Vagina (tissue), 2 donors: ENCODE measurements around the gene MCM3. TPM values are rescaled to one million over a fixed set of nuclear protein-coding genes. Genes with fewer than 3 reads are reported as not detected.

ENCODE experiments used
- DNase-seq, 2 donors: peaks; one replicate each; pipeline ENCODE4 v3.0.0-alpha.2; 2017; ENCODE audit errors: extremely low spot score in 2 of 2
- H3K27ac ChIP-seq: fragments of 200-600 bp; sonication (generic); one replicate; pipeline ENCODE4 v1.5.1; 2019
- H3K27me3 ChIP-seq: fragments of 200-600 bp; sonication (generic); one replicate; pipeline ENCODE4 v1.5.1; 2019
- H3K36me3 ChIP-seq, 2 donors: fragments of 200-600 bp; sonication (generic); one replicate each; pipeline ENCODE4 v1.5.1; 2017 to 2019
- H3K4me1 ChIP-seq: fragments of 200-600 bp; sonication (generic); one replicate; pipeline ENCODE4 v1.5.1; 2019
- H3K4me3 ChIP-seq, 2 donors: fragments of 200-600 bp; sonication (generic); 1 replicate in 1 of 2; 2 replicates in 1 of 2; pipeline ENCODE4 v1.5.1; 2016 to 2019
- H3K9me3 ChIP-seq: fragments of 200-600 bp; sonication (generic); one replicate; pipeline ENCODE4 v1.5.1; 2019
- POLR2A ChIP-seq, 2 donors: fragments of 450-650 bp; IDR thresholded peaks; one replicate each; pipeline ENCODE4 v1.6.1; 2017; ENCODE audit warnings: antibody characterized with exemption in 2 of 2, mild to moderate bottlenecking in 2 of 2, moderate library complexity in 2 of 2
- POLR2AphosphoS5 ChIP-seq, 2 donors: sonication (generic); formaldehyde crosslinking; IDR thresholded peaks; one replicate each; pipeline ENCODE4 v1.9.0; 2017; ENCODE audit warnings: antibody characterized with exemption in 2 of 2, mild to moderate bottlenecking in 2 of 2, low read depth in 1 of 2; ENCODE audit not compliant: insufficient read depth in 1 of 2
- intact Hi-C: fragments of 100-400 bp; cut with DNase I; formaldehyde crosslinking; loops from one replicate; pipeline ENCODE4 v1.15.1; 2023
- total RNA-seq: library from RNA; depleted of rRNA; stranded (reverse); fragments of >200 nt; gene quantifications from one replicate; pipeline ENCODE4 v1.2.3, GENCODE V29; 2016
- TF ChIP-seq, protein P1 (sequence below), 3 experiments: fragments of 450-650 bp in 2 of 3; fragments of 200-600 bp in 1 of 3; sonication (generic) in 1 of 3; IDR thresholded peaks; one replicate each; pipeline ENCODE4 v1.5.1; 2017 to 2019; ENCODE audit warnings: antibody characterized with exemption in 3 of 3, mild to moderate bottlenecking in 2 of 3, moderate library complexity in 2 of 3

MCM3 gene
- total RNA-seq, 1 donor from 2014 or later: 36.3 TPM

DNA sequence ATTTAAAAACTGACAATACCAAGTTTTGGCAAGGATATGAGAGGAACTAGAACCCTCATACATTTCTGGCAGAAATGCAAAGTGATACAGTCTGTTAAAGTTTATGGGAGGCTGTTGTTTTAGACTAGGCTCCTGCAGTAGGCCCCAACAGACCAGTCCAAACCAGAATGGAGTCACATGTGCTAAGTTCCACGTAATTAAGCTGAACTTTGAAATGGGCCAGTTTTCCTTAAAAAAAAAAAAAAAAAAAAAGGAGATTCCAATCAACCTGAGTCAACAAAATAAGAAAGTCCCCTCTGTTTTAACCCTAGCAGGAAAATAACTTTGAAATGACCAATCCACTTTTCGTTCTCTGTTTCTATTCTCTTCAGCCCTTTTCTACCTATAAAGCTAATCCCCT, 66.8 kb downstream of the MCM3 start:
- H3K9me3 ChIP-seq: no peaks in the 10 kb centered on the region
- no peaks in the 10 kb centered on the region for H3K4me1 ChIP-seq
- intact Hi-C loops: no loop called here
- H3K27me3 ChIP-seq: no peaks in the 10 kb centered on the region
- H3K4me3 ChIP-seq: no peak overlapping the region
- no peak overlapping the region for H3K27ac ChIP-seq
- no peak for TF ChIP-seq POLR2A (IDR thresholded peaks at IDR 0.05)
- TF ChIP-seq POLR2AphosphoS5 (IDR thresholded peaks at IDR 0.05; ENCODE audit: insufficient read depth in 1 of 2, low read depth in 1 of 2): no peak
- TF ChIP-seq, protein P1, sequence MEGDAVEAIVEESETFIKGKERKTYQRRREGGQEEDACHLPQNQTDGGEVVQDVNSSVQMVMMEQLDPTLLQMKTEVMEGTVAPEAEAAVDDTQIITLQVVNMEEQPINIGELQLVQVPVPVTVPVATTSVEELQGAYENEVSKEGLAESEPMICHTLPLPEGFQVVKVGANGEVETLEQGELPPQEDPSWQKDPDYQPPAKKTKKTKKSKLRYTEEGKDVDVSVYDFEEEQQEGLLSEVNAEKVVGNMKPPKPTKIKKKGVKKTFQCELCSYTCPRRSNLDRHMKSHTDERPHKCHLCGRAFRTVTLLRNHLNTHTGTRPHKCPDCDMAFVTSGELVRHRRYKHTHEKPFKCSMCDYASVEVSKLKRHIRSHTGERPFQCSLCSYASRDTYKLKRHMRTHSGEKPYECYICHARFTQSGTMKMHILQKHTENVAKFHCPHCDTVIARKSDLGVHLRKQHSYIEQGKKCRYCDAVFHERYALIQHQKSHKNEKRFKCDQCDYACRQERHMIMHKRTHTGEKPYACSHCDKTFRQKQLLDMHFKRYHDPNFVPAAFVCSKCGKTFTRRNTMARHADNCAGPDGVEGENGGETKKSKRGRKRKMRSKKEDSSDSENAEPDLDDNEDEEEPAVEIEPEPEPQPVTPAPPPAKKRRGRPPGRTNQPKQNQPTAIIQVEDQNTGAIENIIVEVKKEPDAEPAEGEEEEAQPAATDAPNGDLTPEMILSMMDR (IDR thresholded peaks at IDR 0.05): no peak
- no peak for DNase-seq
- H3K36me3 ChIP-seq: no peaks in the 10 kb centered on the region

- H3K27ac ChIP-seq: no peak overlapping the region
- no peak overlapping the region for H3K4me3 ChIP-seq
- no peaks in the 10 kb centered on the region for H3K4me1 ChIP-seq
- no peak for DNase-seq
- intact Hi-C loops: no loop called here
- no peaks in the 10 kb centered on the region for H3K9me3 ChIP-seq
- no peaks in the 10 kb centered on the region for H3K27me3 ChIP-seq
- H3K36me3 ChIP-seq: no peaks in the 10 kb centered on the region
- no peak for TF ChIP-seq POLR2A (IDR thresholded peaks at IDR 0.05)
- TF ChIP-seq, protein P1 (IDR thresholded peaks at IDR 0.05): no peak
- TF ChIP-seq POLR2AphosphoS5 (IDR thresholded peaks at IDR 0.05; ENCODE audit: insufficient read depth in 1 of 2, low read depth in 1 of 2): no peak
Observed at GRCh38 chr6:52216932-52217575, 67.5 kb downstream of the MCM3 start.

- Histone ChIP-seq H3K4me1 (no peaks in the 10 kb centered on the region), H3K4me3 (no peak overlapping the region), H3K27me3 (no peaks in the 10 kb centered on the region), H3K36me3 (no peaks in the 10 kb centered on the region), H3K27ac (no peak overlapping the region), H3K9me3 (no peaks in the 10 kb centered on the region)
- no peak for DNase-seq
- TF ChIP-seq POLR2A (IDR thresholded peaks at IDR 0.05) (no peak), POLR2AphosphoS5 (IDR thresholded peaks at IDR 0.05; ENCODE audit: insufficient read depth in 1 of 2, low read depth in 1 of 2) (no peak)
- TF ChIP-seq, protein P1 (IDR thresholded peaks at IDR 0.05): no peak
- intact Hi-C loops: no loop called here
Observed at GRCh38 chr6:52215787-52216186, 68.8 kb downstream of the MCM3 start.

Other genes starting within 250 kb of the MCM3 start
- 0.49 TPM for gene PKHD1, start 197.1 kb downstream of the MCM3 start, total RNA-seq
- not detected for gene IL17A, start 98.4 kb downstream of the MCM3 start, total RNA-seq
- gene IL17F, start 40.2 kb downstream of the MCM3 start, total RNA-seq: not detected
- gene PAQR8, start 77.4 kb upstream of the MCM3 start, total RNA-seq: 8.8 TPM
- gene EFHC1, start 135.6 kb upstream of the MCM3 start, total RNA-seq: 27.0 TPM